GM13976 (cell line): ENCODE measurements around the gene TMTC4.

Source experiments
- DNase-seq: peaks from one replicate; pipeline ENCODE4 v3.0.0; 2012; ENCODE audit warnings: low spot score
- CTCF ChIP-seq: IDR thresholded peaks from 2 replicates; pipeline ENCODE4 v1.5.1; 2012; ENCODE audit warnings: borderline replicate concordance, mild to moderate bottlenecking; ENCODE audit not compliant: insufficient read depth; ENCODE audit errors: extremely low read depth, missing control alignments, control extremely low read depth
- in situ Hi-C: fragments of 300-500 bp; cut with MboI; formaldehyde crosslinking; loops from one replicate; pipeline ENCODE4 v1.12.0; 2022; ENCODE audit warnings: low sequenced_read_pairs, mixed read lengths, inconsistent platforms; ENCODE audit not compliant: unreplicated experiment

The TMTC4 gene

GRCh38 chr13:100659578-100659977 lies 15.0 kb downstream of the TMTC4 start:
- in situ Hi-C loops = no loop called here
- DNase-seq = no peak
- no peak for TF ChIP-seq CTCF

- no peak for TF ChIP-seq CTCF
- DNase-seq = no peak
- in situ Hi-C loops = no loop called here
Observed at GRCh38 chr13:100658363-100658762, 16.2 kb downstream of the TMTC4 start.

- in situ Hi-C loops = no loop called here
- TF ChIP-seq CTCF = no peak
- no peak for DNase-seq
Observed at GRCh38 chr13:100657881-100658315, 16.7 kb downstream of the TMTC4 start.

- in situ Hi-C loops = no loop called here
- DNase-seq = no peak
- no peak for TF ChIP-seq CTCF
Observed at GRCh38 chr13:100652510-100652909, 22.1 kb downstream of the TMTC4 start.

- no peak for TF ChIP-seq CTCF
- DNase-seq = no peak
- in situ Hi-C loops = no loop called here
Observed at GRCh38 chr13:100650326-100650725, 24.3 kb downstream of the TMTC4 start.

- no peak for TF ChIP-seq CTCF
- in situ Hi-C loops = no loop called here
- DNase-seq = no peak
Observed at GRCh38 chr13:100648354-100648753, 26.2 kb downstream of the TMTC4 start.

GRCh38 chr13:100646871-100647270 lies 27.7 kb downstream of the TMTC4 start:
- no peak for TF ChIP-seq CTCF
- in situ Hi-C loops = no loop called here
- DNase-seq = no peak
